DOHH2 (cell line): ENCODE results near the gene GARIN5B.
A peak's percentile ranks its signal among the peaks of the same experiment; 100 is the strongest.
"Not testable (repeated sequence)": the region's sequence is repeated elsewhere in the genome, so short reads cannot be mapped to it uniquely, and the experiment has no call there.

Experiments used
- H3F3A ChIP-seq: fragments of 200-600 bp; sonication (generic), shearing (Covaris generic); 2 replicates; pipeline ENCODE4 v1.6.0; 2016; ENCODE audit warnings: antibody characterized with exemption, mild to moderate bottlenecking; ENCODE audit not compliant: control insufficient read depth, insufficient read depth
- H3K27ac ChIP-seq: fragments of 200-600 bp; sonication (generic); 2 replicates; pipeline ENCODE4 v1.5.1; 2014; ENCODE audit warnings: low read depth, mild to moderate bottlenecking, low read length, moderate library complexity
- H3K27me3 ChIP-seq: fragments of 200-600 bp; sonication (generic); 2 replicates; pipeline ENCODE4 v1.6.1; 2014; ENCODE audit warnings: mild to moderate bottlenecking, low read length, mixed read lengths; ENCODE audit not compliant: control insufficient read depth
- H3K36me3 ChIP-seq: fragments of 200-600 bp; sonication (generic); 2 replicates; pipeline ENCODE4 v1.6.1; 2014; ENCODE audit warnings: mild to moderate bottlenecking, low read length, moderate library complexity, mixed read lengths; ENCODE audit not compliant: control insufficient read depth
- H3K4me1 ChIP-seq: fragments of 200-600 bp; sonication (generic); 2 replicates; pipeline ENCODE4 v1.6.1; 2014; ENCODE audit warnings: mild to moderate bottlenecking, low read length, mixed read lengths; ENCODE audit not compliant: control insufficient read depth
- H3K4me2 ChIP-seq: fragments of 200-600 bp; sonication (generic); 2 replicates; pipeline ENCODE4 v1.6.0; 2014; ENCODE audit warnings: mild to moderate bottlenecking, low read length, moderate library complexity
- H3K4me3 ChIP-seq: fragments of 200-600 bp; sonication (generic); 2 replicates; pipeline ENCODE4 v1.5.1; 2014; ENCODE audit warnings: mild to moderate bottlenecking, low read length, mixed read lengths
- H3K79me2 ChIP-seq: fragments of 200-600 bp; sonication (generic); 2 replicates; pipeline ENCODE4 v1.6.1; 2014; ENCODE audit warnings: mild to moderate bottlenecking, low read length, mixed read lengths; ENCODE audit not compliant: control insufficient read depth
- H3K9me2 ChIP-seq: fragments of 200-600 bp; sonication (generic); replicated peaks from 2 replicates; pipeline ENCODE4 v1.6.1; 2014; ENCODE audit warnings: mild to moderate bottlenecking, low read length, mixed read lengths; ENCODE audit not compliant: control insufficient read depth
- H3K9me3 ChIP-seq: fragments of 200-600 bp; sonication (generic); 2 replicates; pipeline ENCODE4 v1.6.1; 2014; ENCODE audit warnings: antibody characterized with exemption, low read length, mixed read lengths; ENCODE audit not compliant: control insufficient read depth, insufficient read depth
- H4K20me1 ChIP-seq: fragments of 200-600 bp; sonication (generic); 2 replicates; pipeline ENCODE4 v1.6.0; 2014; ENCODE audit warnings: low read depth, mild to moderate bottlenecking, antibody characterized with exemption, low read length, moderate library complexity; ENCODE audit not compliant: control insufficient read depth, insufficient read depth
- EZH2phosphoT487 ChIP-seq: fragments of 200-600 bp; sonication (generic); IDR thresholded peaks from 2 replicates; pipeline ENCODE4 v1.6.1; 2017; ENCODE audit warnings: borderline replicate concordance, mild to moderate bottlenecking, antibody characterized with exemption, low read length, moderate library complexity, mixed read lengths
- TF ChIP-seq, protein P1 (sequence below): fragments of 200-600 bp; sonication (generic); IDR thresholded peaks from one replicate; pipeline ENCODE4 v1.5.1; 2014; ENCODE audit warnings: antibody characterized with exemption, mild to moderate bottlenecking, low read depth, low read length; ENCODE audit not compliant: poor library complexity, severe bottlenecking

GARIN5B gene

DNA sequence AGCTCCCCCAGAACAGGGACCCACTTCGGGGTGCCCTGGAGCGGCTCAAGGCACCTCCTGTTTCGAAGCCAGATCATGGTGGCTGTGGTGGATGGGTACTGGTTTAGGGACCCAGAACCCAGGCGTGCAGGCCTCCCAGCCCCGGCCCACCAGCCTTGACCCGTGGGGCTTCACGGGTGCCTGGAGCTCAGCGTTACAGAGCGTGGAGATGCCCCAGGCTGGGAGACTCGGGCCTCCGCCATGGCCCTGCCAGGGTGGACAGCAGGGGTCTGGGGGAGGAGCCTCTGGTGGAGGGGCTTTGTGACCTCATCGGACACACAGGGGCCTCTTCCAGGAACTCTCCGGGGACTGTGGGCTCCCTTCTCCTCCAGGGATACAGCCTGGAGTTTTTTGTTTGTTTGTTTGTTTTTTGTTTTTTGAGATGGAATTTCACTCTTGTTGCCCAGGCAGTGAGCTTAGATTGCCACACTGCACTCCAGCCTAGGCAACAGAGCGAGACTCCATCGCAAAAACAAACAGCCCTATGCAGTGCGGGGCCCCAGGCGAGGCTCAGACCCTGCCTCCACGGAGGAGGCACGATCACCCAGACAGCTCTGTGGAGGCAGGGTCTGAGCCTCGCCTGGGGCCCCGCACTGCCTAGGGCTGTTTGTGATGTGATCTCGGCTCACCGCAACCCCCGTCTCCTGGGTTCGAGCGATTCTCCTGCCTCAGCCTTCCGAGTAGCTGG is at the start of gene GARIN5B:
TSS of gene GARIN5B (minus strand) at position 271 of the 727 bp plus-strand sequence. CDS start at position 77, 194 bp downstream.
- no peak for TF ChIP-seq EZH2phosphoT487
- TF ChIP-seq, protein P1, sequence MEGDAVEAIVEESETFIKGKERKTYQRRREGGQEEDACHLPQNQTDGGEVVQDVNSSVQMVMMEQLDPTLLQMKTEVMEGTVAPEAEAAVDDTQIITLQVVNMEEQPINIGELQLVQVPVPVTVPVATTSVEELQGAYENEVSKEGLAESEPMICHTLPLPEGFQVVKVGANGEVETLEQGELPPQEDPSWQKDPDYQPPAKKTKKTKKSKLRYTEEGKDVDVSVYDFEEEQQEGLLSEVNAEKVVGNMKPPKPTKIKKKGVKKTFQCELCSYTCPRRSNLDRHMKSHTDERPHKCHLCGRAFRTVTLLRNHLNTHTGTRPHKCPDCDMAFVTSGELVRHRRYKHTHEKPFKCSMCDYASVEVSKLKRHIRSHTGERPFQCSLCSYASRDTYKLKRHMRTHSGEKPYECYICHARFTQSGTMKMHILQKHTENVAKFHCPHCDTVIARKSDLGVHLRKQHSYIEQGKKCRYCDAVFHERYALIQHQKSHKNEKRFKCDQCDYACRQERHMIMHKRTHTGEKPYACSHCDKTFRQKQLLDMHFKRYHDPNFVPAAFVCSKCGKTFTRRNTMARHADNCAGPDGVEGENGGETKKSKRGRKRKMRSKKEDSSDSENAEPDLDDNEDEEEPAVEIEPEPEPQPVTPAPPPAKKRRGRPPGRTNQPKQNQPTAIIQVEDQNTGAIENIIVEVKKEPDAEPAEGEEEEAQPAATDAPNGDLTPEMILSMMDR = no peak
- H3K27ac ChIP-seq = no peak within 1 kb of the TSS

DNA sequence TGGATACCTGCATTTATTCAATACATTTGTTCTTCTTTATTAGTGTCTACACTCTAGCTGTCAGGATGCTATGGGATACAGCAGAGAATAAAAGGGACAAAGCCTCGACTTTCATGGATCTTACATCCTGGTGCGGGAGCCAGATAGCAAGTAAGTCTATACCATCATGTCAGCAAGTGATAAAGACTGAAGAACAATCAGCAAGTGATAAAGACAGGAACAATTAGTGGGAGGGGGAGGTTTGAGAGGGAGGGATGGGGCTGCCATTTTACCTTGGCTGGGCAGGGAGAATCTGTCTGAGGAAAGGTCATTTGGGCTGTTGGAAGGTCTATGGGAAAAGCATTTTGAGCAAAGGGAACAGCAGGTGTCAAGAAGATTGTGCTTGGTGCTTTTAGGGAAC is 47.1 kb upstream of the GARIN5B start:
- TF ChIP-seq, protein P1 = no peak
- Histone ChIP-seq H3F3A (peaks cover 15% of the 10 kb centered on the region), H3K4me3 (no peak overlapping the region), H3K27me3 (no peaks in the 10 kb centered on the region), H3K4me2 (no peak overlapping the region), H3K27ac (no peak overlapping the region), H3K9me2 (no peaks in the 10 kb centered on the region), H3K4me1 (peaks cover 25% of the 10 kb centered on the region), H4K20me1 (peaks cover 18% of the 10 kb centered on the region), H3K36me3 (peaks cover 29% of the 10 kb centered on the region), H3K9me3 (peaks cover 6% of the 10 kb centered on the region), H3K79me2 (peaks cover 24% of the 10 kb centered on the region)

More for the DNA sequence above, at the start of gene GARIN5B:
- Histone ChIP-seq H3K9me3 (no peaks in the 10 kb centered on the region), H3K27me3 (peaks cover 4% of the 10 kb centered on the region), H3K4me1 (peaks cover 6% of the 10 kb centered on the region), H4K20me1 (no peaks in the 10 kb centered on the region), H3K79me2 (no peaks in the 10 kb centered on the region), H3K36me3 (no peaks in the 10 kb centered on the region), H3K4me3 (no peak within 1 kb of the TSS), H3K4me2 (no peak within 1 kb of the TSS), H3F3A (no peaks in the 10 kb centered on the region), H3K9me2 (no peaks in the 10 kb centered on the region)

DNA sequence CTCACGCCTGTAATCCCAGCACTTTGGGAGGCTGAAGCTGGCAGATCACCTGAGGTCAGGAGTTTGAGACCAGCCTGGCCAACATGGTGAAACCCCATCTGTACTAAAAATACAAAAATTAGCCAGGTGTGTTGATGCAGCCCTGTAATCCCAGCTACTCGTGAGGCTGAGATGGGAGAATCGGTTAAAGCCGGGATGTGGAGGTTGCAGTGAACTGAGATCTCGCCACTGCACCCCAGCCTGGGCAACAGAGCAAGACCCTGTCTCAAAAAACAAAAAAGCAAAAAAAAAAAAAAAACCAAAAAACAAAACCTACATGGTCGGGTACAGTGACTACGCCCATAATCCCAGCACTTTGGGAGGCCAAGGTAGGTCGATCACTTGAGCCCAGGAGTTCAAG is 46.1 kb upstream of the GARIN5B start:
- Histone ChIP-seq H4K20me1 (peaks cover 19% of the 10 kb centered on the region), H3K79me2 (peaks cover 30% of the 10 kb centered on the region), H3K4me1 (peaks cover 25% of the 10 kb centered on the region), H3K36me3 (peaks cover 38% of the 10 kb centered on the region), H3F3A (peaks cover 18% of the 10 kb centered on the region)
- not testable (repeated sequence) for H3K4me2 ChIP-seq, H3K9me2 ChIP-seq, H3K9me3 ChIP-seq, H3K27me3 ChIP-seq, H3K4me3 ChIP-seq, H3K27ac ChIP-seq

DNA sequence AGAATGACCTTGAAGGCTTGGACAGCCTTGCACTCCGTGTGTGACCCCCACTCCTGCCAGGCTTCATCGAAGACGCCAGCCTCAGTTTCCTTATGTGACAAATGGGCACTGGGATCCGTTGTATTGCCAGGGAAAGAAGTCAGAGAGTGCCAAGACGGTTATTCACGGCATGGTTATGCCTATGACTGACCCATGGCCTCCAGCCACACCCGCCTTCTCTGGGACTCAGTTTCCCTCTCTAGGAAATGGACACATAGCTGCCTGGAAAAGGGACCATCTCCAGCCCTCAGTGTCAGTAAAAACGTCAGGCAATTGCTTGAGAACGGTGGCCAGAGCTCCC is 45.4 kb upstream of the GARIN5B start:
- Histone ChIP-seq H3K27me3 (no peaks in the 10 kb centered on the region), H3K9me2 (no peaks in the 10 kb centered on the region), H3K79me2 (peaks cover 34% of the 10 kb centered on the region), H3K27ac (peak overlapping the region; percentile 97), H4K20me1 (peaks cover 24% of the 10 kb centered on the region), H3K36me3 (peaks cover 43% of the 10 kb centered on the region), H3K9me3 (peaks cover 6% of the 10 kb centered on the region), H3K4me2 (peak overlapping the region; percentile 96), H3K4me3 (peak overlapping the region; percentile 79), H3F3A (peaks cover 22% of the 10 kb centered on the region), H3K4me1 (peaks cover 25% of the 10 kb centered on the region)
- TF ChIP-seq, protein P1 = no peak
- TF ChIP-seq EZH2phosphoT487 = no peak
